Pancreas (tissue), 10 donors: Measurements from ENCODE around the gene CALML3. TPM values are rescaled to one million over a fixed set of nuclear protein-coding genes. Genes with fewer than 3 reads are reported as not detected.
"Not testable (repeated sequence)": the region's sequence is repeated elsewhere in the genome, so short reads cannot be mapped to it uniquely, and the experiment has no call there.

Experiments
- ATAC-seq, 4 donors: fragments of 200-7000 bp; cut with Tn5 transposase; one replicate each; pipeline versions ENCODE4 v1.8.0 to v1.9.1; 2020; ENCODE audit warnings: mild to moderate bottlenecking in 4 of 4, moderate library complexity in 4 of 4
- DNase-seq, 6 donors: peaks; one replicate each; pipeline ENCODE4 v3.0.0-alpha.2; 2020
- FAIRE-seq: peaks from 2 replicates; lab custom pipeline; 2012; peaks lifted over from hg19 to GRCh38; lab: Jason Lieb, UNC
- H3K27ac ChIP-seq, 4 donors: fragments of 200-600 bp; sonication (generic); 1 replicate in 3 of 4; 2 replicates in 1 of 4; pipeline versions ENCODE4 v1.5.0 to v1.8.0; 2020
- H3K27me3 ChIP-seq, 4 donors: fragments of 200-600 bp; one replicate each; pipeline ENCODE4 v1.8.0; 2021
- H3K36me3 ChIP-seq, 3 donors: fragments of 200-600 bp; sonication (generic) in 1 of 3; one replicate each; pipeline versions ENCODE4 v1.5.0 to v1.8.0; 2020 to 2021
- H3K4me1 ChIP-seq, 3 donors: fragments of 200-600 bp; one replicate each; pipeline ENCODE4 v1.8.0; 2021
- H3K4me3 ChIP-seq, 4 donors: fragments of 200-600 bp; sonication (generic) in 2 of 4; one replicate each; pipeline versions ENCODE4 v1.5.0 to v1.8.0; 2020 to 2021
- H3K9me3 ChIP-seq, 4 donors: fragments of 200-600 bp; one replicate each; pipeline ENCODE4 v1.8.0; 2021
- CTCF ChIP-seq, 4 donors: fragments of 200-600 bp; sonication (generic) in 3 of 4; IDR thresholded peaks; one replicate each; pipeline versions ENCODE4 v1.5.0 to v1.8.0; 2021; ENCODE audit warnings: antibody characterized with exemption in 4 of 4
- WGBS, 2 donors: extraction: QIAGEN DNeasy Blood & Tissue Kit; methylation state at CpG; one replicate each; pipeline ENCODE4 v1.1.7; 2013; 5-methylcytosine and 5-hydroxymethylcytosine counted together
- intact Hi-C, 3 donors: fragments of 100-400 bp; cut with DNase I; formaldehyde crosslinking; loops; one replicate each; pipeline versions ENCODE4 v1.11.1 to v1.14.2; 2022
- polyA plus RNA-seq, 2 donors: library from polyadenylated mRNA; stranded (reverse); fragments of 200-250 nt; gene quantifications; one replicate each; pipeline ENCODE4 v1.2.3, GENCODE V29; 2013
- total RNA-seq, 6 donors: library from RNA; stranded (reverse); fragmentation: NEBNext Ultra II Directional in 4 of 6; extraction: Animal tissue kit (Norgen Biotek cat#: 25700) in 4 of 6; gene quantifications; one replicate each; pipeline versions ENCODE4 v1.2.1 to v1.2.4, GENCODE V29; 2021 to 2023
- donor health status: healthy with polysubstance abuse.
- donor health status: DM: no; HTN: no; CAD: no; lungs with moderate emphysema.
- donor health status: DM: no; HTN: no; CAD: no.
- donor health status: control.
- donor health status: control.
- donor health status: Bipolar disorder and iron deficiency.
- donor health status: DM: yes; HTN: yes; CAD: no.
- donor health status: DM: no; HTN: no; CAD: no.
- donor health status: DM: no; HTN: no; CAD: no.
- donor health status: DM: yes; HTN: yes; CAD: no.

The CALML3 gene
- total RNA-seq (not detected), polyA plus RNA-seq (under 1 TPM; 0.05 to 0.08 TPM)

- Histone ChIP-seq H3K4me3 (no peak within 1 kb of the TSS), H3K9me3 (no peaks in the 10 kb centered on the region), H3K4me1 (no peaks in the 10 kb centered on the region), H3K36me3 (no peaks in the 10 kb centered on the region), H3K27ac (no peak within 1 kb of the TSS), H3K27me3 (no peaks in the 10 kb centered on the region)
- ATAC-seq (no peak), DNase-seq (peak in 2 of 6 donors; percentile 54 to 70), FAIRE-seq (no peak)
- 92 to 94% methylated on average over 61 to 64 of the region's 64 CpGs for WGBS, 2 donors
- intact Hi-C loops, result no loop called here
- TF ChIP-seq CTCF (IDR thresholded peaks at IDR 0.05), result no peak
Measured at GRCh38 chr10:5524641-5525560, at the start of gene CALML3. CALML3 (plus strand) TSS chr10:5524961; CDS start chr10:5525086, 125 bp downstream.

- H3K4me3 ChIP-seq, H3K27me3 ChIP-seq, intact Hi-C loops, FAIRE-seq, H3K9me3 ChIP-seq, H3K27ac ChIP-seq, ATAC-seq, H3K36me3 ChIP-seq, H3K4me1 ChIP-seq, DNase-seq: not testable (repeated sequence)
- 90 to 93% methylated on average over 5 to 6 of the region's 8 CpGs for WGBS, 2 donors
Measured at GRCh38 chr10:5475088-5475487, 49.7 kb upstream of the CALML3 start.

GRCh38 chr10:5475974-5476807, 48.6 kb upstream of the CALML3 start:
- H3K4me3 ChIP-seq, H3K36me3 ChIP-seq, DNase-seq, H3K27me3 ChIP-seq, FAIRE-seq, H3K27ac ChIP-seq, ATAC-seq, intact Hi-C loops, H3K4me1 ChIP-seq, H3K9me3 ChIP-seq: not testable (repeated sequence)
- WGBS, 2 donors, result 94 to 95% methylated on average over 10 to 11 of the region's 12 CpGs

GRCh38 chr10:5476918-5477525, 47.7 kb upstream of the CALML3 start:
- FAIRE-seq (no peak), DNase-seq (no peak), ATAC-seq (no peak)
- TF ChIP-seq CTCF (IDR thresholded peaks at IDR 0.05), result no peak
- 86 to 88% methylated on average over 13 of the region's 13 CpGs for WGBS, 2 donors
- H3K9me3 ChIP-seq, result no peaks in the 10 kb centered on the region
- H3K27ac ChIP-seq, result no peak overlapping the region
- intact Hi-C loops, result no loop called here
- H3K27me3 ChIP-seq, result no peaks in the 10 kb centered on the region
- no peaks in the 10 kb centered on the region for H3K36me3 ChIP-seq
- H3K4me1 ChIP-seq, result no peaks in the 10 kb centered on the region
- H3K4me3 ChIP-seq, result no peak overlapping the region

GRCh38 chr10:5477948-5478693, 46.6 kb upstream of the CALML3 start:
- ATAC-seq (no peak), DNase-seq (no peak), FAIRE-seq (no peak)
- intact Hi-C loops, result no loop called here
- Histone ChIP-seq H3K4me1 (no peaks in the 10 kb centered on the region), H3K9me3 (no peaks in the 10 kb centered on the region), H3K36me3 (no peaks in the 10 kb centered on the region), H3K4me3 (no peak overlapping the region), H3K27me3 (no peaks in the 10 kb centered on the region), H3K27ac (no peak overlapping the region)
- TF ChIP-seq CTCF (IDR thresholded peaks at IDR 0.05), result no peak
- 89 to 91% methylated on average over 11 of the region's 11 CpGs for WGBS, 2 donors
